OCI-LY1 (cell line): ENCODE results near the gene SLC16A3.

Experiments
- H2AFZ ChIP-seq: fragments of 200-600 bp; sonication (generic), shearing (Covaris generic); 2 replicates; pipeline ENCODE4 v1.6.0; 2014; ENCODE audit warnings: antibody characterized with exemption, mild to moderate bottlenecking, low read length
- H3F3A ChIP-seq: fragments of 200-600 bp; sonication (generic), shearing (Covaris generic); 2 replicates; pipeline ENCODE4 v1.6.0; 2014; ENCODE audit warnings: mild to moderate bottlenecking, antibody characterized with exemption, low read length, moderate library complexity; ENCODE audit not compliant: insufficient read depth
- H3K27ac ChIP-seq: fragments of 200-600 bp; sonication (generic); 2 replicates; pipeline ENCODE4 v1.5.1; 2014; ENCODE audit warnings: low read length, mixed run types, mild to moderate bottlenecking, low read depth; ENCODE audit not compliant: poor library complexity, severe bottlenecking
- H3K27me3 ChIP-seq: fragments of 200-600 bp; sonication (generic); 2 replicates; pipeline ENCODE4 v1.6.0; 2014; ENCODE audit warnings: antibody characterized with exemption, mild to moderate bottlenecking, low read length, moderate library complexity; ENCODE audit not compliant: insufficient read depth
- H3K36me3 ChIP-seq: fragments of 200-600 bp; sonication (generic); 2 replicates; pipeline ENCODE4 v1.6.1; 2014; ENCODE audit warnings: mild to moderate bottlenecking, antibody characterized with exemption, low read length, moderate library complexity, mixed read lengths; ENCODE audit not compliant: insufficient read depth
- H3K4me1 ChIP-seq: fragments of 200-600 bp; sonication (generic); 2 replicates; pipeline ENCODE4 v1.5.1; 2014; ENCODE audit warnings: mild to moderate bottlenecking, low read length, moderate library complexity; ENCODE audit not compliant: insufficient read depth, severe bottlenecking
- H3K4me2 ChIP-seq: fragments of 200-600 bp; sonication (generic), shearing (Covaris generic); 2 replicates; pipeline ENCODE4 v1.6.1; 2014; ENCODE audit warnings: low read length
- H3K4me3 ChIP-seq: fragments of 200-600 bp; sonication (generic); 2 replicates; pipeline ENCODE4 v1.5.1; 2014; ENCODE audit warnings: low read length, low read depth, mild to moderate bottlenecking, mixed read lengths; ENCODE audit not compliant: poor library complexity, severe bottlenecking
- H3K79me2 ChIP-seq: fragments of 200-600 bp; shearing (Covaris generic); 2 replicates; pipeline ENCODE4 v1.6.1; 2016; ENCODE audit warnings: mixed run types, low read length, mixed read lengths; ENCODE audit not compliant: insufficient read depth
- H3K9ac ChIP-seq: fragments of 200-600 bp; sonication (generic), shearing (Covaris generic); 2 replicates; pipeline ENCODE4 v1.6.1; 2014; ENCODE audit warnings: mild to moderate bottlenecking, low read length, mixed read lengths
- H3K9me2 ChIP-seq: fragments of 200-600 bp; sonication (generic), shearing (Covaris generic); 2 replicates; pipeline ENCODE4 v1.6.1; 2014; ENCODE audit warnings: low read depth, mild to moderate bottlenecking, low read length, mixed read lengths
- H3K9me3 ChIP-seq: fragments of 200-600 bp; shearing (Covaris generic); 2 replicates; pipeline ENCODE4 v1.6.1; 2014; ENCODE audit warnings: low read length, mixed read lengths
- H4K20me1 ChIP-seq: fragments of 200-600 bp; sonication (generic), shearing (Covaris generic); 2 replicates; pipeline ENCODE4 v1.6.0; 2016; ENCODE audit warnings: mild to moderate bottlenecking, low read length; ENCODE audit not compliant: insufficient read depth
- EZH2 ChIP-seq: fragments of 200-600 bp; sonication (generic), shearing (Covaris generic); IDR thresholded peaks from 2 replicates; pipeline ENCODE4 v1.8.0; 2017; ENCODE audit warnings: borderline replicate concordance, mixed run types, mild to moderate bottlenecking, antibody characterized with exemption, low read length, moderate library complexity, mixed read lengths
- TF ChIP-seq, protein P1 (sequence below): fragments of 200-600 bp; sonication (generic), shearing (Covaris generic); IDR thresholded peaks from 2 replicates; pipeline ENCODE4 v1.5.1; 2017; ENCODE audit warnings: mild to moderate bottlenecking, antibody characterized with exemption, low read length, moderate library complexity, mixed read lengths

Gene SLC16A3

DNA sequence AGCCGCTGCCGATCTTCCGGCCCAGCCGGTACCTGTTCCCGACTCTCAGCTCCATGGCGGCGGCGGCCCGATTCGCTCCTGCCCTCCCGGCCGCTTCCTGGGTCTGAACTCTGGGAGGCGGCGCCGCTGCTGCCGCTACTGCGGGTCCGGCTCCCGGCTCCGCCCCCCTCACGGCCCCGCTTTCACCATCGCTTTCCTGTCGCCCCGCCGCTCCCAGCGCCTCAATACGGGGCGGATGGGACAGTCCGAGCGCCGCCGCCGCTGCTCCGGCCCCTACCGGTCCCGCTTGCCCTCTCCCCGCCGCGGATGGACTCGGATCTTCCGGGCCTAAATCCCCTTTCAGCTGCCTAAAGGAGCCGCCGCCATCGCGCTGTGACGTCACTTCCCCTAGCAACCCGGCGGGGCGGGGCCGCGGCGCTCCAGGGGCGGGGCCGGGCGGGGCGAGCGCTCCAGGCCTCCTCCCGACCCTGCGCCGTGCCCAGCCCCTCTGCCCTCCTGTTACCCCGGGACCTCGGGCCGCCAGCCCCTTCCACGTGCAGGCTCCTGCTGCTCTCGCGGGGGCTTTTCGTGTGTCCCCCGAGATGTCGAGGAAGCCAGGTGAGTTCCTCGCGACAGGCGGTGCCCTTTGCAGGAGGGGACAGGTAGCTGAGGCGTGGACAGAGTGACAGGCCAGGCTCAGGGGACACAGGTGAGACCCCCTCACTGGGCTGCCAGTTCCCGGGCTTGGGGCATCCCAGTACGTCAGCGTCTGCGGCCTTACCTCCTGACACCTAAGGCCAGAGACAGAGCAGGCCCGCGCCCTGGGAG is 44.7 kb downstream of the SLC16A3 start, which contains the start of gene CSNK1D:
Gene CSNK1D, minus strand, starts transcription at position 374 of the 807 bp plus-strand sequence. Its CDS starts 319 bp downstream, at position 55.
- H3K27me3 ChIP-seq: peaks cover 9% of the 10 kb centered on the region
- peak within 1 kb of the TSS; percentile 53 for H3K27ac ChIP-seq
- peak within 1 kb of the TSS; percentile 71 for H3K4me2 ChIP-seq
- H3F3A ChIP-seq: no peaks in the 10 kb centered on the region
- peaks cover 41% of the 10 kb centered on the region for H3K79me2 ChIP-seq
- H3K9me2 ChIP-seq: no peaks in the 10 kb centered on the region
- peak within 1 kb of the TSS; percentile 94 for H3K9ac ChIP-seq
- peaks cover 38% of the 10 kb centered on the region for H3K36me3 ChIP-seq
- no peaks in the 10 kb centered on the region for H4K20me1 ChIP-seq
- peaks cover 43% of the 10 kb centered on the region for H3K4me1 ChIP-seq
- TF ChIP-seq, protein P1, sequence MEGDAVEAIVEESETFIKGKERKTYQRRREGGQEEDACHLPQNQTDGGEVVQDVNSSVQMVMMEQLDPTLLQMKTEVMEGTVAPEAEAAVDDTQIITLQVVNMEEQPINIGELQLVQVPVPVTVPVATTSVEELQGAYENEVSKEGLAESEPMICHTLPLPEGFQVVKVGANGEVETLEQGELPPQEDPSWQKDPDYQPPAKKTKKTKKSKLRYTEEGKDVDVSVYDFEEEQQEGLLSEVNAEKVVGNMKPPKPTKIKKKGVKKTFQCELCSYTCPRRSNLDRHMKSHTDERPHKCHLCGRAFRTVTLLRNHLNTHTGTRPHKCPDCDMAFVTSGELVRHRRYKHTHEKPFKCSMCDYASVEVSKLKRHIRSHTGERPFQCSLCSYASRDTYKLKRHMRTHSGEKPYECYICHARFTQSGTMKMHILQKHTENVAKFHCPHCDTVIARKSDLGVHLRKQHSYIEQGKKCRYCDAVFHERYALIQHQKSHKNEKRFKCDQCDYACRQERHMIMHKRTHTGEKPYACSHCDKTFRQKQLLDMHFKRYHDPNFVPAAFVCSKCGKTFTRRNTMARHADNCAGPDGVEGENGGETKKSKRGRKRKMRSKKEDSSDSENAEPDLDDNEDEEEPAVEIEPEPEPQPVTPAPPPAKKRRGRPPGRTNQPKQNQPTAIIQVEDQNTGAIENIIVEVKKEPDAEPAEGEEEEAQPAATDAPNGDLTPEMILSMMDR: no peak
- no peak for TF ChIP-seq EZH2
- peak within 1 kb of the TSS; percentile 86 for H3K4me3 ChIP-seq
- H2AFZ ChIP-seq: no peak within 1 kb of the TSS
- no peaks in the 10 kb centered on the region for H3K9me3 ChIP-seq

GRCh38 chr17:82274134-82275020 is 45.5 kb downstream of the SLC16A3 start:
- Histone ChIP-seq H3K9me3 (no peaks in the 10 kb centered on the region), H2AFZ (no peak overlapping the region), H3K4me3 (peak overlapping the region; percentile 86), H3K9me2 (no peaks in the 10 kb centered on the region), H3K27ac (no peak overlapping the region), H3K27me3 (peaks cover 9% of the 10 kb centered on the region), H3K79me2 (peaks cover 32% of the 10 kb centered on the region), H3K4me2 (peak overlapping the region; percentile 71), H3K9ac (no peak overlapping the region; the same call in 1 of the 2 replicates), H3K4me1 (peaks cover 51% of the 10 kb centered on the region), H4K20me1 (no peaks in the 10 kb centered on the region), H3K36me3 (peaks cover 30% of the 10 kb centered on the region), H3F3A (no peaks in the 10 kb centered on the region)
- no peak for TF ChIP-seq EZH2
- TF ChIP-seq, protein P1: no peak

GRCh38 chr17:82275326-82275725 is 46.5 kb downstream of the SLC16A3 start:
- Histone ChIP-seq H3K4me1 (peaks cover 55% of the 10 kb centered on the region), H3K27ac (no peak overlapping the region), H3F3A (no peaks in the 10 kb centered on the region), H3K9me3 (no peaks in the 10 kb centered on the region), H3K27me3 (peaks cover 9% of the 10 kb centered on the region), H2AFZ (no peak overlapping the region), H3K9me2 (no peaks in the 10 kb centered on the region), H3K4me3 (no peak overlapping the region), H4K20me1 (no peaks in the 10 kb centered on the region), H3K36me3 (peaks cover 20% of the 10 kb centered on the region), H3K4me2 (no peak overlapping the region), H3K9ac (no peak overlapping the region; the same call in 1 of the 2 replicates), H3K79me2 (peaks cover 23% of the 10 kb centered on the region)
- TF ChIP-seq, protein P1: no peak; the same call in 1 of the 2 replicates
